Measurements from ENCODE around the gene RHNO1.

RHNO1 gene

DNA sequence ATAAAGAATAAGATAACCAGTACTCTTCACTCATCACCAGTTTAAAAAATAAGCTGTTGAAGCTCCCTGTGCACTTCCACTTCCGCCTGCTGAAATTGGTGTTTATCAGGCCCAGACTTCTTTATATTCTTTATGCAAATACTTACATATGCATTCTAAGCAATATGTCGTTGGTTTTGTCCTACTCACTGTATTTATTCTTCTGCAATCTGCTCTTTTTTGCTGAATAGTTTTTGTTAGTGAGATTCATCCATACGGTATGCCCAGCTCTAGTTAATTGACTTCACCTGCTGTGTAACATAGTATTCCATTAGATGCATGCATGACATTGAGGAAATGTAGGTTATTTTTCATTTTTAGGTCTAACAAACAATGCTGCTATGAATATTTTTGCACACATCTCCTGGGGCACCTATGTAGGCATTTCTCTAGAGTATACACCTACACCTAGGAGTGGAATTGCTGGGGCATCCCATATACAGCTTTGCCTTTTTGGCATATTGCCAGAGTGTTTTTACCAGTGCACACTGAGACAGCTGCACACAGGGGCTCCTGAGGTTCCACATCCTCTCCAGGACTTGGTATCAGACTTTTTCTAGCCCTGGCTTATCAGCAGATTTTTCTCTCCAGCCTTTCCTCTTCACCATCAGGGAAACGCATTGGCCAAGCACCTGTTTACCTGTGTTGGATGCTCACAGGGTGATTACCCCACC is 41.2 kb upstream of the RHNO1 start:
- CTCF ChIA-PET: interaction anchor here (0.9 to 1.5 kb wide), 2 partner anchors 10 to 109 kb away, joined by 3 to 4 read pairs; no protein-coding TSS in a partner anchor
- POLR2A ChIA-PET: no interaction called here
- Histone ChIP-seq H3K4me3 (ENCODE audit: low read depth, low read length) (no peak overlapping the region), H3K36me3 (ENCODE audit: control insufficient read depth in 2 of 2, insufficient read depth in 1 of 2, low read length in 2 of 2) (peaks cover 0 to 19% of the 10 kb centered on the region in 2 experiments; a peak in 2 of 3 replicates), H3K9me3 (ENCODE audit: control insufficient read depth, insufficient read depth, low read depth, low read length) (no peaks in the 10 kb centered on the region), H3K4me1 (ENCODE audit: control insufficient read depth, insufficient read depth, low read length) (no peaks in the 10 kb centered on the region), H3K27ac (ENCODE audit: extremely low read depth, low read depth, low read length) (no peak overlapping the region)
- TF ChIP-seq ZNF140 (tag by site-specific recombination; IDR thresholded peaks at IDR 0.05) (0 out of 2 replicates have a peak, but pooled peaks have one; percentile 16), YY2 (tag by site-specific recombination; IDR thresholded peaks at IDR 0.05) (no peak), ZNF776 (tag by site-specific recombination; IDR thresholded peaks at IDR 0.05; ENCODE audit: borderline replicate concordance) (no peak)

DNA sequence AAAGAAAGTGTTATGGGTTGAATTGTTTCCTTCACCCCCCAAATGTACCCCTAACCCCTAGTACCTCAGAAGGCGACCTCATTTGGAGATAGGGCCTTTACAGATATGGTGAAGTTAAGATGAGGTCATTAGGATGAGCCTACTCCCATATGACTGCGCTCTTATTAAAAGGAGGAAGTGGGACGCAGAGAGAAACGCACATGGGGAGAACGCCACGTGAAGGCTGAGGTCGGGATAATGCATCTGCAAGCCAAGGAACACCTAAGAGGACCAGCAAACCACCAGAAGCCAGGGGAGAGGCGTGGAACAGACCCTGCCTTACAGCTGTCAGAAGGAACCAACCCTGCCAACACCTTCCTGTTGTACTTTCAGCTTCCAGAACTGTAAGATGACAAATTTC is 40.4 kb upstream of the RHNO1 start:
- no peak overlapping the region for H3K4me3 ChIP-seq (ENCODE audit: low read depth, low read length)
- H3K9me3 ChIP-seq (ENCODE audit: control insufficient read depth, insufficient read depth, low read depth, low read length): no peaks in the 10 kb centered on the region
- TF ChIP-seq, protein P1, sequence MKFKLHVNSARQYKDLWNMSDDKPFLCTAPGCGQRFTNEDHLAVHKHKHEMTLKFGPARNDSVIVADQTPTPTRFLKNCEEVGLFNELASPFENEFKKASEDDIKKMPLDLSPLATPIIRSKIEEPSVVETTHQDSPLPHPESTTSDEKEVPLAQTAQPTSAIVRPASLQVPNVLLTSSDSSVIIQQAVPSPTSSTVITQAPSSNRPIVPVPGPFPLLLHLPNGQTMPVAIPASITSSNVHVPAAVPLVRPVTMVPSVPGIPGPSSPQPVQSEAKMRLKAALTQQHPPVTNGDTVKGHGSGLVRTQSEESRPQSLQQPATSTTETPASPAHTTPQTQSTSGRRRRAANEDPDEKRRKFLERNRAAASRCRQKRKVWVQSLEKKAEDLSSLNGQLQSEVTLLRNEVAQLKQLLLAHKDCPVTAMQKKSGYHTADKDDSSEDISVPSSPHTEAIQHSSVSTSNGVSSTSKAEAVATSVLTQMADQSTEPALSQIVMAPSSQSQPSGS (tag by site-specific recombination; IDR thresholded peaks at IDR 0.05; ENCODE audit: low read depth): peak; percentile 42
- TF ChIP-seq ZNF548 (tag by site-specific recombination; IDR thresholded peaks at IDR 0.05) (0 out of 2 replicates have a peak, but pooled peaks have one; percentile 60), ZNF146 (tag by site-specific recombination; IDR thresholded peaks at IDR 0.05) (no peak)
- H3K4me1 ChIP-seq (ENCODE audit: control insufficient read depth, insufficient read depth, low read length): no peaks in the 10 kb centered on the region
- peaks cover 0 to 23% of the 10 kb centered on the region in 2 experiments; a peak in 1 of 3 replicates for H3K36me3 ChIP-seq (ENCODE audit: control insufficient read depth in 2 of 2, insufficient read depth in 1 of 2, low read length in 2 of 2)
- ChIA-PET CTCF (interaction anchor here (1.5 kb wide), 1 partner anchor 9 kb away, joined by 4 read pairs; no protein-coding TSS in a partner anchor), POLR2A (no interaction called here)
- no peak overlapping the region for H3K27ac ChIP-seq (ENCODE audit: extremely low read depth, low read depth, low read length)

DNA sequence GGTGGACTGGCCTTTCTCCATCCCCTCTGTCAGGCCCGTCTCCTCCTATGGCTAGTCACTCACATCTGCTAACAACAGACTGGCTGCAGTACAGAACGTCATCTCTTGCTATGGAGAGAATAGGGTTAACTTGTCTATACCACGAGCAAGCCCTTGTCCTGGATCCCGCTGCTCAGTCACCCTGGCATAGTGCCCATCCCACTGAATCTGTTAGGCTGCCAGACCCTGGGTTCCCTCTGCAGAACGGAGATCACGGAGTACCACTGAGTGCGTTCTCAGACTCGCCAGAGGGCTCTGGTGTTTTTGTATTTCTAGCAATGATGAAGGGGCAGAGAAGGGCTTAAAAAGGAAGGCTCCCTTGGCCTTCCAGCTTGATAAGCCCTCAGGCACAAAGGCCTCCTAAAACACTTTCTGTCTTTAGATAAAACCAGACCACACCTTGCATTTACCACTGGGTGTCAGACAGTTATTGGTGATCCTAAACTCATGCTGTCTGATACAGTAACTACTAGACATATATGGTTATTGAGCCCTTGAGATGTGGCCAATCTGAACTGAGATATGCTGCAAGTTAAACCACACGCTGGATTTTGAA is 35.9 kb upstream of the RHNO1 start:
- Histone ChIP-seq H3K27ac (ENCODE audit: extremely low read depth, low read depth, low read length) (no peak overlapping the region), H3K4me1 (ENCODE audit: control insufficient read depth, insufficient read depth, low read length) (no peaks in the 10 kb centered on the region), H3K36me3 (ENCODE audit: control insufficient read depth in 2 of 2, insufficient read depth in 1 of 2, low read length in 2 of 2) (peaks cover 0 to 13% of the 10 kb centered on the region in 2 experiments; a peak in 2 of 3 replicates), H3K9me3 (ENCODE audit: control insufficient read depth, insufficient read depth, low read depth, low read length) (no peaks in the 10 kb centered on the region), H3K4me3 (ENCODE audit: low read depth, low read length) (no peak overlapping the region)
- CTCF ChIA-PET: no interaction called here
- POLR2A ChIA-PET: no interaction called here
- TF ChIP-seq, protein P2, sequence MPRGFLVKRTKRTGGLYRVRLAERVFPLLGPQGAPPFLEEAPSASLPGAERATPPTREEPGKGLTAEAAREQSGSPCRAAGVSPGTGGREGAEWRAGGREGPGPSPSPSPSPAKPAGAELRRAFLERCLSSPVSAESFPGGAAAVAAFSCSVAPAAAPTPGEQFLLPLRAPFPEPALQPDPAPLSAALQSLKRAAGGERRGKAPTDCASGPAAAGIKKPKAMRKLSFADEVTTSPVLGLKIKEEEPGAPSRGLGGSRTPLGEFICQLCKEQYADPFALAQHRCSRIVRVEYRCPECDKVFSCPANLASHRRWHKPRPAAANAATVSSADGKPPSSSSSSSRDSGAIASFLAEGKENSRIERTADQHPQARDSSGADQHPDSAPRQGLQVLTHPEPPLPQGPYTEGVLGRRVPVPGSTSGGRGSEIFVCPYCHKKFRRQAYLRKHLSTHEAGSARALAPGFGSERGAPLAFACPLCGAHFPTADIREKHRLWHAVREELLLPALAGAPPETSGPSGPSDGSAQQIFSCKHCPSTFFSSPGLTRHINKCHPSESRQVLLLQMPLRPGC (tag by site-specific recombination; IDR thresholded peaks at IDR 0.05): no peak
- TF ChIP-seq ZNF302 (tag by site-specific recombination; IDR thresholded peaks at IDR 0.05; ENCODE audit: low read depth): no peak
- no peak for TF ChIP-seq HOXD13 (CRISPR knock-in tag; IDR thresholded peaks at IDR 0.05; ENCODE audit: borderline replicate concordance)
- TF ChIP-seq ZFP69B (tag by site-specific recombination; IDR thresholded peaks at IDR 0.05): no peak
- no peak for TF ChIP-seq ZNF223 (tag by site-specific recombination; IDR thresholded peaks at IDR 0.05)
- TF ChIP-seq ZNF843 (tag by site-specific recombination; IDR thresholded peaks at IDR 0.05): no peak
- TF ChIP-seq, protein P3, sequence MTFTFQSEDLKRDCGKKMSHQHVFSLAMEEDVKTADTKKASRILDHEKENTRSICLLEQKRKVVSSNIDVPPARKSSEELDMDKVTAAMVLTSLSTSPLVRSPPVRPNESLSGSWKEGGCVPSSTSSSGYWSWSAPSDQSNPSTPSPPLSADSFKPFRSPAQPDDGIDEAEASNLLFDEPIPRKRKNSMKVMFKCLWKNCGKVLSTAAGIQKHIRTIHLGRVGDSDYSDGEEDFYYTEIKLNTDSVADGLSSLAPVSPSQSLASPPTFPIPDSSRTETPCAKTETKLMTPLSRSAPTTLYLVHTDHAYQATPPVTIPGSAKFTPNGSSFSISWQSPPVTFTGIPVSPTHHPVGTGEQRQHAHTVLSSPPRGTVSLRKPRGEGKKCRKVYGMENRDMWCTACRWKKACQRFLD (tag by site-specific recombination; IDR thresholded peaks at IDR 0.05): no peak
- TF ChIP-seq, protein P4, sequence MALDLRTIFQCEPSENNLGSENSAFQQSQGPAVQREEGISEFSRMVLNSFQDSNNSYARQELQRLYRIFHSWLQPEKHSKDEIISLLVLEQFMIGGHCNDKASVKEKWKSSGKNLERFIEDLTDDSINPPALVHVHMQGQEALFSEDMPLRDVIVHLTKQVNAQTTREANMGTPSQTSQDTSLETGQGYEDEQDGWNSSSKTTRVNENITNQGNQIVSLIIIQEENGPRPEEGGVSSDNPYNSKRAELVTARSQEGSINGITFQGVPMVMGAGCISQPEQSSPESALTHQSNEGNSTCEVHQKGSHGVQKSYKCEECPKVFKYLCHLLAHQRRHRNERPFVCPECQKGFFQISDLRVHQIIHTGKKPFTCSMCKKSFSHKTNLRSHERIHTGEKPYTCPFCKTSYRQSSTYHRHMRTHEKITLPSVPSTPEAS (tag by site-specific recombination; IDR thresholded peaks at IDR 0.05): no peak
- no peak for TF ChIP-seq ZXDB (tag by site-specific recombination; IDR thresholded peaks at IDR 0.05)
- TF ChIP-seq ZNF660 (tag by site-specific recombination; IDR thresholded peaks at IDR 0.05): no peak
- TF ChIP-seq, protein P5, sequence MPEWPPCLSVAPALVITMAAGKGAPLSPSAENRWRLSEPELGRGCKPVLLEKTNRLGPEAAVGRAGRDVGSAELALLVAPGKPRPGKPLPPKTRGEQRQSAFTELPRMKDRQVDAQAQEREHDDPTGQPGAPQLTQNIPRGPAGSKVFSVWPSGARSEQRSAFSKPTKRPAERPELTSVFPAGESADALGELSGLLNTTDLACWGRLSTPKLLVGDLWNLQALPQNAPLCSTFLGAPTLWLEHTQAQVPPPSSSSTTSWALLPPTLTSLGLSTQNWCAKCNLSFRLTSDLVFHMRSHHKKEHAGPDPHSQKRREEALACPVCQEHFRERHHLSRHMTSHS (tag by site-specific recombination; IDR thresholded peaks at IDR 0.05): no peak
- TF ChIP-seq, protein P6, sequence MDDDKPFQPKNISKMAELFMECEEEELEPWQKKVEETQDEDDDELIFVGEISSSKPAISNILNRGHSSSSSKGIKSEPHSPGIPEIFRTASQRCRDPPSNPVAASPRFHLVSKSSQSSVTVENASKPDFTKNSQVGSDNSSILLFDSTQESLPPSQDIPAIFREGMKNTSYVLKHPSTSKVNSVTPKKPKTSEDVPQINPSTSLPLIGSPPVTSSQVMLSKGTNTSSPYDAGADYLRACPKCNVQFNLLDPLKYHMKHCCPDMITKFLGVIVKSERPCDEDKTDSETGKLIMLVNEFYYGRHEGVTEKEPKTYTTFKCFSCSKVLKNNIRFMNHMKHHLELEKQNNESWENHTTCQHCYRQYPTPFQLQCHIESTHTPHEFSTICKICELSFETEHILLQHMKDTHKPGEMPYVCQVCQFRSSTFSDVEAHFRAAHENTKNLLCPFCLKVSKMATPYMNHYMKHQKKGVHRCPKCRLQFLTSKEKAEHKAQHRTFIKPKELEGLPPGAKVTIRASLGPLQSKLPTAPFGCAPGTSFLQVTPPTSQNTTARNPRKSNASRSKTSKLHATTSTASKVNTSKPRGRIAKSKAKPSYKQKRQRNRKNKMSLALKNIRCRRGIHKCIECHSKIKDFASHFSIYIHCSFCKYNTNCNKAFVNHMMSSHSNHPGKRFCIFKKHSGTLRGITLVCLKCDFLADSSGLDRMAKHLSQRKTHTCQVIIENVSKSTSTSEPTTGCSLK (tag by site-specific recombination; IDR thresholded peaks at IDR 0.05): no peak
- no peak for TF ChIP-seq ZNF76 (tag by site-specific recombination; IDR thresholded peaks at IDR 0.05; ENCODE audit: borderline replicate concordance, low read depth)
- TF ChIP-seq TCF7L2 (IDR thresholded peaks at IDR 0.05; ENCODE audit: borderline replicate concordance, low read depth, low read length): no peak

All from HEK293 (cell line).